Measurements from ENCODE around the gene DERA. TPM values are rescaled to one million over a fixed set of nuclear protein-coding genes. Genes with fewer than 3 reads are reported as not detected.

Gene DERA
- total and polyA plus RNA-seq, 2 of the 8 experiments (the other 6 are each of a cell fraction or from before 2014, with no cell fraction given) = 13.1 to 17.1 TPM

DNA sequence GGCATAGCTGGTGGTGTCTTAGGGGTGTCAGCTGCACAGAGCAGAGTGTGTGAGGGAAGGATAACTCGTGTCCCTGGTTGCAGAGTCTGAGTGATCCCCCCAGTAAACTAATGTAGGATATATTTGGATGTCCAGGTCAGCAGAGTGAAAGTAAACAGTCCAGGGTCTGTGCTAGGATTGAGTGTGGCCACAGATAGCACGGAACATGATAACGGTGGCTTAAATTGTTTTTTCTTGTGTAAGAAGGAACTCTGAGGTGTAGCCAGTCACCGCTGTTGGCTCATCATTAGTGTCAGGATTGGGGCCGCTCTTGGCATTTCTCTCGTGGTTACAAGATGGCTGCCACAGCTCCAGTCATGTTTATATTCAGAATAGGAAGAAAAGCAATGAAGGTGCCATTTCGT lies 97.3 kb downstream of the DERA start (continued):
- TF ChIP-seq, protein P1, sequence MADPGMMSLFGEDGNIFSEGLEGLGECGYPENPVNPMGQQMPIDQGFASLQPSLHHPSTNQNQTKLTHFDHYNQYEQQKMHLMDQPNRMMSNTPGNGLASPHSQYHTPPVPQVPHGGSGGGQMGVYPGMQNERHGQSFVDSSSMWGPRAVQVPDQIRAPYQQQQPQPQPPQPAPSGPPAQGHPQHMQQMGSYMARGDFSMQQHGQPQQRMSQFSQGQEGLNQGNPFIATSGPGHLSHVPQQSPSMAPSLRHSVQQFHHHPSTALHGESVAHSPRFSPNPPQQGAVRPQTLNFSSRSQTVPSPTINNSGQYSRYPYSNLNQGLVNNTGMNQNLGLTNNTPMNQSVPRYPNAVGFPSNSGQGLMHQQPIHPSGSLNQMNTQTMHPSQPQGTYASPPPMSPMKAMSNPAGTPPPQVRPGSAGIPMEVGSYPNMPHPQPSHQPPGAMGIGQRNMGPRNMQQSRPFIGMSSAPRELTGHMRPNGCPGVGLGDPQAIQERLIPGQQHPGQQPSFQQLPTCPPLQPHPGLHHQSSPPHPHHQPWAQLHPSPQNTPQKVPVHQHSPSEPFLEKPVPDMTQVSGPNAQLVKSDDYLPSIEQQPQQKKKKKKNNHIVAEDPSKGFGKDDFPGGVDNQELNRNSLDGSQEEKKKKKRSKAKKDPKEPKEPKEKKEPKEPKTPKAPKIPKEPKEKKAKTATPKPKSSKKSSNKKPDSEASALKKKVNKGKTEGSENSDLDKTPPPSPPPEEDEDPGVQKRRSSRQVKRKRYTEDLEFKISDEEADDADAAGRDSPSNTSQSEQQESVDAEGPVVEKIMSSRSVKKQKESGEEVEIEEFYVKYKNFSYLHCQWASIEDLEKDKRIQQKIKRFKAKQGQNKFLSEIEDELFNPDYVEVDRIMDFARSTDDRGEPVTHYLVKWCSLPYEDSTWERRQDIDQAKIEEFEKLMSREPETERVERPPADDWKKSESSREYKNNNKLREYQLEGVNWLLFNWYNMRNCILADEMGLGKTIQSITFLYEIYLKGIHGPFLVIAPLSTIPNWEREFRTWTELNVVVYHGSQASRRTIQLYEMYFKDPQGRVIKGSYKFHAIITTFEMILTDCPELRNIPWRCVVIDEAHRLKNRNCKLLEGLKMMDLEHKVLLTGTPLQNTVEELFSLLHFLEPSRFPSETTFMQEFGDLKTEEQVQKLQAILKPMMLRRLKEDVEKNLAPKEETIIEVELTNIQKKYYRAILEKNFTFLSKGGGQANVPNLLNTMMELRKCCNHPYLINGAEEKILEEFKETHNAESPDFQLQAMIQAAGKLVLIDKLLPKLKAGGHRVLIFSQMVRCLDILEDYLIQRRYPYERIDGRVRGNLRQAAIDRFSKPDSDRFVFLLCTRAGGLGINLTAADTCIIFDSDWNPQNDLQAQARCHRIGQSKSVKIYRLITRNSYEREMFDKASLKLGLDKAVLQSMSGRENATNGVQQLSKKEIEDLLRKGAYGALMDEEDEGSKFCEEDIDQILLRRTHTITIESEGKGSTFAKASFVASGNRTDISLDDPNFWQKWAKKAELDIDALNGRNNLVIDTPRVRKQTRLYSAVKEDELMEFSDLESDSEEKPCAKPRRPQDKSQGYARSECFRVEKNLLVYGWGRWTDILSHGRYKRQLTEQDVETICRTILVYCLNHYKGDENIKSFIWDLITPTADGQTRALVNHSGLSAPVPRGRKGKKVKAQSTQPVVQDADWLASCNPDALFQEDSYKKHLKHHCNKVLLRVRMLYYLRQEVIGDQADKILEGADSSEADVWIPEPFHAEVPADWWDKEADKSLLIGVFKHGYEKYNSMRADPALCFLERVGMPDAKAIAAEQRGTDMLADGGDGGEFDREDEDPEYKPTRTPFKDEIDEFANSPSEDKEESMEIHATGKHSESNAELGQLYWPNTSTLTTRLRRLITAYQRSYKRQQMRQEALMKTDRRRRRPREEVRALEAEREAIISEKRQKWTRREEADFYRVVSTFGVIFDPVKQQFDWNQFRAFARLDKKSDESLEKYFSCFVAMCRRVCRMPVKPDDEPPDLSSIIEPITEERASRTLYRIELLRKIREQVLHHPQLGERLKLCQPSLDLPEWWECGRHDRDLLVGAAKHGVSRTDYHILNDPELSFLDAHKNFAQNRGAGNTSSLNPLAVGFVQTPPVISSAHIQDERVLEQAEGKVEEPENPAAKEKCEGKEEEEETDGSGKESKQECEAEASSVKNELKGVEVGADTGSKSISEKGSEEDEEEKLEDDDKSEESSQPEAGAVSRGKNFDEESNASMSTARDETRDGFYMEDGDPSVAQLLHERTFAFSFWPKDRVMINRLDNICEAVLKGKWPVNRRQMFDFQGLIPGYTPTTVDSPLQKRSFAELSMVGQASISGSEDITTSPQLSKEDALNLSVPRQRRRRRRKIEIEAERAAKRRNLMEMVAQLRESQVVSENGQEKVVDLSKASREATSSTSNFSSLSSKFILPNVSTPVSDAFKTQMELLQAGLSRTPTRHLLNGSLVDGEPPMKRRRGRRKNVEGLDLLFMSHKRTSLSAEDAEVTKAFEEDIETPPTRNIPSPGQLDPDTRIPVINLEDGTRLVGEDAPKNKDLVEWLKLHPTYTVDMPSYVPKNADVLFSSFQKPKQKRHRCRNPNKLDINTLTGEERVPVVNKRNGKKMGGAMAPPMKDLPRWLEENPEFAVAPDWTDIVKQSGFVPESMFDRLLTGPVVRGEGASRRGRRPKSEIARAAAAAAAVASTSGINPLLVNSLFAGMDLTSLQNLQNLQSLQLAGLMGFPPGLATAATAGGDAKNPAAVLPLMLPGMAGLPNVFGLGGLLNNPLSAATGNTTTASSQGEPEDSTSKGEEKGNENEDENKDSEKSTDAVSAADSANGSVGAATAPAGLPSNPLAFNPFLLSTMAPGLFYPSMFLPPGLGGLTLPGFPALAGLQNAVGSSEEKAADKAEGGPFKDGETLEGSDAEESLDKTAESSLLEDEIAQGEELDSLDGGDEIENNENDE (IDR thresholded peaks at IDR 0.05; ENCODE audit: insufficient replicate concordance, low read length) = no peak
- TF ChIP-seq POLR2A (IDR thresholded peaks at IDR 0.05; ENCODE audit: control extremely low read depth in 1 of 2, low read depth in 2 of 2, low read length in 2 of 2) = no peak
- TF ChIP-seq SIN3A (conservative IDR thresholded peaks at IDR 0.05 in 1 of 2, IDR thresholded peaks at IDR 0.05 in 1 of 2; ENCODE audit: low read depth in 1 of 2, low read length in 2 of 2) = no peak
- TF ChIP-seq, protein P2, sequence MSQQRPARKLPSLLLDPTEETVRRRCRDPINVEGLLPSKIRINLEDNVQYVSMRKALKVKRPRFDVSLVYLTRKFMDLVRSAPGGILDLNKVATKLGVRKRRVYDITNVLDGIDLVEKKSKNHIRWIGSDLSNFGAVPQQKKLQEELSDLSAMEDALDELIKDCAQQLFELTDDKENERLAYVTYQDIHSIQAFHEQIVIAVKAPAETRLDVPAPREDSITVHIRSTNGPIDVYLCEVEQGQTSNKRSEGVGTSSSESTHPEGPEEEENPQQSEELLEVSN (IDR thresholded peaks at IDR 0.05) = no peak
- no peak for TF ChIP-seq TBP (IDR thresholded peaks at IDR 0.05; ENCODE audit: low read depth, low read length)
- TF ChIP-seq TAF7 (optimal IDR thresholded peaks at IDR 0.05; ENCODE audit: borderline replicate concordance, low read depth, low read length) = no peak
- TF ChIP-seq SRF (IDR thresholded peaks at IDR 0.05; ENCODE audit: low read depth, low read length) = no peak
- no peak for TF ChIP-seq PHF8 (conservative IDR thresholded peaks at IDR 0.05; ENCODE audit: low read depth, low read length)
